Right renal pelvis (tissue), 4 donors: Measurements from ENCODE around the gene TMEM98. TPM values are rescaled to one million over a fixed set of nuclear protein-coding genes. Genes with fewer than 3 reads are reported as not detected.
A peak's percentile ranks its signal among the peaks of the same experiment; 100 is the strongest.
"Not testable (repeated sequence)": the region's sequence is repeated elsewhere in the genome, so short reads cannot be mapped to it uniquely, and the experiment has no call there.

Experiments used
- DNase-seq, 4 donors: peaks; one replicate each; pipeline ENCODE4 v3.0.0-alpha.2; 2013; ENCODE audit warnings: low read depth in 4 of 4, low spot score in 3 of 4, missing footprints in 1 of 4
- polyA plus RNA-seq, 4 donors: library from polyadenylated mRNA; unstranded; fragments of 120-200 nt; gene quantifications; one replicate each; pipeline ENCODE4 v1.2.1, GENCODE V29; 2013; ENCODE audit not compliant: insufficient read length in 4 of 4

Gene TMEM98, protein sequence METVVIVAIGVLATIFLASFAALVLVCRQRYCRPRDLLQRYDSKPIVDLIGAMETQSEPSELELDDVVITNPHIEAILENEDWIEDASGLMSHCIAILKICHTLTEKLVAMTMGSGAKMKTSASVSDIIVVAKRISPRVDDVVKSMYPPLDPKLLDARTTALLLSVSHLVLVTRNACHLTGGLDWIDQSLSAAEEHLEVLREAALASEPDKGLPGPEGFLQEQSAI
- polyA plus RNA-seq: 100 to 1,000 TPM; 201 to 245 (median 227) TPM

DNA sequence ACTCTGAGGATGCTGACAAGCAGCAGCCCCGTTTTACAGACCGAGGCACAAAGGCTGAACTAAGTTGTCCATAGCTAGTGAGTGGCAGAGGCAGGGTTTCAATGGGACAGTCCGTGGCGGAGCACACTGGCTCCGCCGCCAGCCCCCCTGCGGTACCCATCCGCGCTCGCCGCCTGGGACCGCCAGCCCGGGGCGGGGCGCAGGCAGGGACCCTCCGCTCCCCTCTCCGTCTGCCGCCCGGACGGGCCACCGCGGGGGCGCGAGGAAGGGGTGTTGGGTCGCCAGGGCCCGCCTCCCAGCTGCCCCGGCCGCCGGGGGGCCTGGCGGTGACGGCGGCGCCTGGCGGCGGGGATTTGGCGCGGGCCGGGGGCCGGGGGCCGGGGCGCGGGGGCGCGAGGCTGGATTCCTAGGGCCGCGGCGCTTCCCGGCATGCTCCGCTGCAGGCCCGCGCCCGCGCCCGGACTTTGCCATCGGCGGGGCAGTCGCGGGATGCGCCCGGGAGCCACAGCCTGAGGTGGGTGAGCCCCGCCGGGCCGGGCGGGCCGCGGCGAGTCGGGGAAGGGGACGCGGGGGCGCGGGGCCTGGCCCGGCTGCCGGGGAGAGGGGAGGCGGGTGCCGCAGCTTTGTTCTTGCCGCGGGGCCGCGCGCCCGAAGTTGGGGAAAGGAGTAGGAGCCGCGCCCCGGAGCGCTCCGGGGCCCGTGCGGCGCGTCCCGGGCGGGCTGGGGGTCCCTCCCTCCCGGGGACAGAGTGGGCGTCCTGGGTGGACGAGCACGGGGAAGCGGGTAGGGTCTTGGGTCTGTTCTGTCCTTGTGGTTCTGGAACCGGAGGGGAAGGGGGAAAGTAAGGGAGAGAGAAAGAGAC lies at the start of gene TMEM98:
Gene TMEM98 (plus strand): TSS at position 430 of the 862 bp plus-strand sequence. CDS start 3,376 bp downstream, outside the sequence.
- DNase-seq: peak in 1 of 4 donors; percentile 30

DNA sequence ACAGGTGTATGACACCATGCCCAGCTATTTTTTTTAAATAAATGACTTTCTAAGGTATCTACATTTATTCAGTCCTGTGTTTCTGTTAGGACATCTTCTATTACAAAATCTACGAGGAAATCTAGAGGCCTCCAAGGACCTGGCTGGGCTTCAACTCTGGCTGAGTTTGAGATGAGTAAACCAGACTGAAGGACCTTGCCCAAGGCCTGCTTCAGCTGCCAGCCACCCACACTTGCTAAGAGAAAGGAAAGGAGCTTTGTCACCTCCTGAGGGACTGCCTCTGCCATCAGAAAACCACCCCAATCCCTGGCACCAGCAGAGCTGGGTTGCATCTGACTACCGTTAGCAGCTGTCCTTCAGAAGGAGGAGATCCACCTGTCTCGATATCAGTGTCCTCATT lies 49.7 kb upstream of the TMEM98 start:
- no peak for DNase-seq

DNA sequence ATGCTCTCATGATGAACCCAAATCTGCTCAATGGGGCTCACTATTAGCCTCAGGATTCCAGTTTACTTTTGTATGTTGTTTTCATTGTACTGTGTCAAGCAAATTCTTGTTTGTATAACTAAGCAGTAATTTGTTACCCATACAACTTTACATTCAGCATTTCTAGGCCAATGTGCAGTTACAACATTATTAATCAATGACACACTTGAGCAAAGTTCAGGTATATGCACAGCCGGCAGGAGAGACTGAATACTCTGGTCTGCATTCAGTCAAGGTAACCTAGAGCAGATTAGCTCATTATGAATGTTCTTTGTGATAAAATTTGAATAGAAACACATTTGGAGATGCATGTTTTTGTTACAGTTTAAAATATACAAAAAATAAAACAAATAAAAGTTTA lies 48.8 kb upstream of the TMEM98 start:
- DNase-seq: no peak

DNA sequence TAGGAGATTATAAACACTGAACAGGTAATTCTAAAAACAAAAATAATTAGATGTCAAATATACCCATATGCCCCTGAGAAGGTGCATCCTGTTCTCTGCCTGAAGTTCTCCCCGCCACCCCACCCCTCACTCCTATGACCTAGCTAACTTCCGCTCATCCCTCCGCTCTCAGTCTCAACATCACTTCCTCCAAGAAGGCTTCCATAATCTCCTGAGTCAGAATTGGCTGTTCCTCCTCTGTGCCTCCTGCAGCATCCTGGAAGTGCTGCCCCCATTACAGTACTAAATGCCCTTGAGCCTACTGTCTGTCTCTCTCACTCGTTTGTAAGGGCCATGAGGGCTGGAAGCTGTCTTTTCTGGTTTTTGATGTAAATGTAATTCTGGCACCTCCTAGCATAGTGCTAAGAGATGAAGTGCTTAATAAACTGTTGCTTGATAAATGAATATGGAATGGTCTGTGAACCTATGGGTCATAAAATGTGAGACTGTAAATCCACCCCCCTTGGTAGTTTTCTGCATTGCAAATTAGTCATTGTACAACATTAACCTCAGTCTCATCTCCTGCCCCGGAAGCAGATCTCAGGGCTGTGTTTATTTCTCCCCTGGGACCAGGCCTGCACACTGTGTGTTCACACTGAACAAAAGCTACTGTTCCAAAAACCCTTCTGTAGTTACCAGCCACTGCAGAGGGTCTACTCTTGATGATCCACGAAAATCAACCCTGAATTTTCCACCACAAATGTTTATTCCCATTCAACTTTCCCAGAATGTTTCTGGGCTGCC lies 47.1 kb upstream of the TMEM98 start:
- no peak for DNase-seq

DNA sequence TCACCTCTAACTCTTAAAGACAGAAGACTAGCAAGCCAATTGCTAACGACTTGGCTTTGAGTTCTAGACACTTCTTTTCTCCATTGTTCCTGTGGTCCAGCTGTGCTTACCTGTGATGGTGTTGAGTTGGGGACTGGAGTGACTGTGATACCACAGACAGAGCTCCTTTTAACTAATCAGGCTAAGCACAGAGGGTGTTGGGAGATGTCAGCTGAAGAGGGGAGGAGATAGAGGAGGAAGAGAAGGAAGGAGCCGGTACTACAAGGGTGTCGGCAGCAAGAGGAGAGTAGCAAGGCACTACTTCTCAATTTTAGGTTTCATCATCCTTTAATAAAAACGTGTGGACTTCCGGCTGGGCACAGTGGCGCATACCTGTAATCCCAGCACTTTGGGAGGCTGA lies 45.9 kb upstream of the TMEM98 start:
- DNase-seq: no peak

DNA sequence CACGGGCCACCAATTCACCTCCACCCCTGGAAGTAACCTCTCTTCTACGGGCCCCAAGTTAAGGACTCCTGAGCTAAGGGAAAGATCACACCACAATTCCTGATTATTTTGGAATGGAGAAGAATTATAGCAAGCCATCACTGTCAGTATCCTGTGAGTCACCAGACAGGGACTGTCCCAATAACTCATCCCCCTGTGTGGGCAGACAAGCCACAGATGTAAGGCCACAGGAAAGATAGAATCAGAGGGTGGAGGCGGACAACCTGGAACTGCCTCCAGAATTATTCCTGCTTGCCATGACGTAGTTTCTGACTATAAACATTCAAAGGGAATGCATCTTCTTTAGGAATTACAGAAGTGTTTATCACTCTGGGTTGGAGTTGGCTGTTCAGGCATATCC lies 45.2 kb upstream of the TMEM98 start:
- no peak for DNase-seq

DNA sequence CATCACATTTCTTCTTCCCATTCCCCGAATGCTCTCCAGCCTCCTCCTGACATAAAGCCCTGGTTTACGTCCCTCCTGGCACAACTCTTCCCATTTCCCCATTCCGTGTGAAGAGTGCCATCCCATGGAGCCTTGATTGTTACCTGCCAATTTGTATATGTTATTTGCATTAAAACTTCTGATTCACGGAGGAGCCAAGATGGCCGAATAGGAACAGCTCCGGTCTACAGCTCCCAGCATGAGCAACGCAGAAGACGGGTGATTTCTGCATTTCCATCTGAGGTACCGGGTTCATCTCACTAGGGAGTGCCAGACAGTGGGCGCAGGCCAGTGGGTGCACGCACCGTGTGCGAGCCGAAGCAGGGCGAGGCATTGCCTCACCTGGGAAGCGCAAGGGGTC lies 41.0 kb upstream of the TMEM98 start:
- DNase-seq: not testable (repeated sequence)

DNA sequence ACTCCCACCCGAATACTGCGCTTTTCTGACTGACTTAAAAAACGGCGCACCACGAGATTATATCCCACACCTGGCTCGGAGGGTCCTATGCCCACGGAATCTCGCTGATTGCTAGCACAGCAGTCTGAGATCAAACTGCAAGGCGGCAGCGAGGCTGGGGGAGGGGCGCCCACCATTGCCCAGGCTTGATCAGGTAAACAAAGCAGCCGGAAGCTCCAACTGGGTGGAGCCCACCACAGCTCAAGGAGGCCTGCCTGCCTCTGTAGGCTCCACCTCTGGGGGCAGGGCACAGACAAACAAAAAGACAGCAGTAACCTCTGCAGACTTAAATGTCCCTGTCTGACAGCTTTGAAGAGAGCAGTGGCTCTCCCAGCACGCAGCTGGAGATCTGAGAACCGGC lies 40.5 kb upstream of the TMEM98 start:
- DNase-seq: not testable (repeated sequence)

DNA sequence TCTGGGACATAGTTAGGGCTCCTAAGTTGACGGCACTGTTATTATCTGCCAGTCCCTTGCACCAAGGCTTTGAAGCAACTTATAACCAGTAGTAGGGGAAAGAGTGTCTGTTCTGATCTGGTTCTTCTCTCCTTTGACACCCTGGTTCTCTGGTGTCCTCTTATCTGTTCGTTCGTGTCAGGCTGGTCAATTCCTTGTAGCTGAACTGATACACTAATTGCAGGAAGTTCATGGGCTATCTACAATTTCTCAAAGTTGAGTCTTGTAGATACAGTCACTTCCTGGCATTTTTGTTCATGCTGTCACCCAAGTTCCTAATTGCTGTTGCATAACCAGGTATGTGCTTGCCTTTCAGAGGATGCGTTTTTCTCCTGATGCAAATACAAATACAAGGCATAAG lies 33.7 kb upstream of the TMEM98 start:
- DNase-seq: no peak

DNA sequence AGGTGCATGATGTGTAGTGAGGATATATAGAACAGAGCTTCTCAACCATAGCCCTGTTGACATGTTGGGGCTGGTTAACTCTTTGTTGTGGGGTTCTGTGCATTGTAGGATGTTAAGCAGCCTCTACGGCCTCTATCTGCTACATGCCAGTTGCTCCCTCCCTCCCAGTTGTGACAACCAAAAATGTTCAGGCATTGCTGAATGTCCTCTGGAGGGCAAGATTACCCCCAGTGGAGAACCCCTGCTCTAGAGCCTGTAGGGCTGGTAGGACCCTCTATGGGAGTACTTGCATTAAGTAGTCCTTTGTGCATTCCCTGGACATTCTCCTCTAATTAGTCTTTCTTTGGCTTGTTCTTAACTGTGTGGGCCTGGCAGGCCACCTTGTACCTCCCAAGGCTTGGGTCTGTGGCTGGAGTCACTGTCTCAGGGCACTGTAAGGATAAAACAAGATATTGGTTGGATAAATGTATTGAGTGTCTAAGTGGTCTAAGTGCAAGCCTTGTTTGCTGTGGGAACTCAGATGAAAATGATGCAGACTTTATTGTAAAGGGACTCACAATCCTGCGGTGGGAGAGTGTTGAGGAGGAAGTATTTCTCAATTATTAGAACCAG lies 31.2 kb upstream of the TMEM98 start:
- no peak for DNase-seq

DNA sequence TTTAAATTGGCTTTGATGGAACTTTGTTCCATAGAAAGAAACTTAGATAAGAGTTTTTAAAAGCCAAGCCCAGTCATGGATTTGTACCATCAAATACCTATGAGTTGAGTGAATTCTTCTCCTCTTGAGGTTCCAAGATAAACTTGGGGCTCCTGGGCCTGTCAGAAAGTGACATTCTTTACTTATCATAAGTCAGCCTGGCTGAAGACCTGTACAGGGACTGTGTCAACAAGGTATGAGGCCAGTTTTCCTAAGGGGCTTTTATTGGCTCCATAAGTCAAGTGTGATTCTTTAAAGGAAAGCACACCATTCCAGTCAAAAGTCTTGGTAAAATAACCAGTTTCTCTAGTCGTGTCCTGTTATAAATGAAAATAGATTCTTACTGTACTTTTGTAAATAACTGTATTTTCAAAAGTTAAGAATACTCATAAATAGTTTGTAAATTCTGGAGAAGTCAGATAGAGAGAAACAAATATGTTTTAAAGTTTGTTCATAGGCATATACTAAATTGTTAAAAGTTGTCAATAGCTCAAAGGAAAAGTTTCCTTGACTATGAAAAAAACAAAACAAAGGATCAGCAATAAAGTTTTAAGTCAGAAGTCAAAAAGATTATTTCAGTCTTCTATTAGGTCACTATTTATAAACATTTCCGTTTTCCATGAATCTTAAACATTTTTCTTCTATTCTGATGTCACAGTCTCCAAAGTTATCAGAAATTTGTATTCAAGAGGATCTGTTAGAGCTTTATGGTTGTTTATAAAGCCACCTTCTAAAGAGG lies 28.5 kb upstream of the TMEM98 start:
- DNase-seq: no peak

DNA sequence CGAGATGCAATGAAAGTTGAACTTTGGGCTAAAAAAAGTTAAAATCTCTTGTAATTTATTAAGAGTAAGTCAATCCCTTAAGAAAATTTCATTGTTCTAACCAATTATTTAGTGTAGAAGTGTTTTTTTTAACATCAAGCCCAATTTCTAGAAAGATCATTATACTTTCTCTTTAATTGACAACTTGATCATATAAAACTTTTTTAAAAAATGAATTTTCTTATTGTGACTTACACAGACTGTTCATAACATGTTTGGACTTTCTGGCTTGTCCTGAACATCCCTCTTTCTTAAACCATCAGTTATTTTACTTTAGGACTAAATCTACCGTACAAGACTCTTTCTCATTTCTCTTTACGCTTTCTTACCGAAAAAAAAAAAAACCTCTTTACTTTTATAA lies 26.2 kb upstream of the TMEM98 start:
- DNase-seq: no peak

DNA sequence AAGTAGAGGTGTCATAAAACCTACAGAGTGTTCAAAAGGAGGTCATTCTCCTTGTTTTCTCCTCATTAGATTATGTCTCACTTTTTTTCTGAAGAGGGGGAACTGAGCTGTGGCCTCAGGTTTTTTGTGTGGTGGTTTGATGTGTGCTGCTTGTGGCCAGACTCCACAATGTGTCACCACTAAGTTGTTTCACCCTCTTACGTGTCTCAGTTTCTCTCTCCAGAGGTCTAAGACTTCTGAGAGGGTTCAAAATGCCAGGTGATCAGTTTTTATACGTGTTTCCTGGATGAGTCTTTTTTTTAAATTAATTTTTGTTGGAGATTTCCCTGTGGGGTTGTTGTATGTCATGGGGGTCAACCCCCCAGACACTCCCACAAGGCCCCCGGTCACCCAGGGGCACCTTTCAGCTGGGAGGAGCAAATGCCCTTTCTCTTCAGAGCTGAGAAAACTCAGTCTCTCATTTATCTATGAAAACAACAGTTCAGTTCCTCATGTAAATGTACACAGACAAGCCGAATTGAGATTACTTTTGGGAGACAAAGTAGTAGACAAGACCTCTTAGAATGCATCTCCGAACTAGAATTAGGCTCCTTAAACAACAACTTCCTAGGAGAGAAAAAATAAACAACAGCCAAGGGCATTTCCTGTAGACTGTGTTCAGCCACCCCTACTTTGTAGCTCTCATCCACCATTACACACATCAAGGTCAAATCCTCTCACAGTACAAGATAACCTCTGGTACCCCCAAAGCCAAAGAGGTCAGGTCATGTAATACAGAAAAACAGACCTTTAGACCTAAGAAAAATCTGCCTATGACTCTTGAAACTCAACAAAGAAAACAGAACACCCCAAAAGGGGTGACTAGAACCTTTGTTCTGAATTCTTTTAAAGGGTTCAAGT lies 23.9 kb upstream of the TMEM98 start:
- DNase-seq: no peak

DNA sequence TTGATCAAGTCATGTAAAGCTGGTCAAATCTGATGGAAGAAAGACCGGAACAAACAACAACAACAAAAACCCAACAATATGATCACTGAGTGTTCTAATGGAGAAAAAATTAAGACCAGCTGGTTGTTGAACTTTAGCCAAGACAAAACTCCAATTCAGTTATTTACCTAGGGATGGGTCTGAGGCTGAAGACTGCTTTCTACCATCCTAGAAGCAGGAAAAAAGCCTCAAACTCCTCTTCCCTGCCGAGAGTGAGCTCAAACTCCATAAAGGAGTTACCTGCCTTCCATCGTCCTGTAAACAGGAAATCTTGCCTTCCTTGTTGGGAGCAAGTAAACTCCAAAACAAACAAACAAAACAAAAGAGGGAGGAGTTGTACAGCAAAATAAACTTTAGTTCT lies 23.1 kb upstream of the TMEM98 start:
- DNase-seq: no peak

DNA sequence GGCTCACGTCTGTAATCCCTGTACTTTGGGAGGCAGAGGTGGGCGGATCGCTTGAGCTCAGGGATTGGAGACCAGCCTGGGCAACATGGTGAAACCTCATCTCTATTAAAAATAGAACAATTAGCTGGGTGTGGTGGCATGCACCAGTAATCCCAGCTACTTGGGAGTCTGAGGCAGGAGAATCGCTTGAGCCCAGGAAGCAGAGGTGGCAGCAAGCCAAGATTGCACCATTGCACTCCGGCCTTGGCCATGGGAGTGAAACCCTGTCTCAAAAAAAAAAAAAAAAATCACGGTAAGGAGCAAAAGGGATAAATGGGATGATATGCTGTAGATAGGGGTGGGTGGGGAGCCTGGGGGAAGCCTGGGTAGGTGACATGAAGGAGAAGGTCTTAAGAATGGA lies 20.4 kb upstream of the TMEM98 start:
- no peak for DNase-seq

DNA sequence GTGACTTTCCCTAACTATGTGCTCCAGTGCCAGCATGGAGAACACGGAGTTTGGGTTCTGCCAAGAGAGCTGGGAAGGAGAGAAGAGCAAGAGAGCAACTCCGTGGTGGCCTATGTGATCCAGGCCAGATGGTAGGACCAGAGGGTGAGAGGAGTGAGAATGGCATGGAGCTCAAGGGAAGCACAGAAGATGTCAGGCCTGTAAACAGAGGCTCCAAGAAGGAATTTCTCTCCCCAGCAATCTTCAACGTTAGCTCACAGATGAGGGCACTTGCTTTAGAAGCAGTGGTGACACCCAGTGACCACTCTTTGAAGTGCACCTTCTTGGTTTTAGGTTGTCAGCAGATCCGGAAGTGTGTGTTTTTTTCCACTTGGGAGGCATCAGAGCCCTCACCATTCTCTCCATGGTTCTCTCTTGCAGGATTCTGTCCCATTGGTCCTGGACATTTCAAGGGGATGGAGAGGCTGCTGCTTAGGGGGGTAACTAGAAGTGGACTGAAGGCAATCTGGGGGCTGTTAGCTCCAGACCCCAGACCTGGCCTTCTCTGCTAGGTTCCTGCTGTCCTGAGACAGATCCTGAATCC lies 18.1 kb upstream of the TMEM98 start:
- DNase-seq: peak in 3 of 4 donors; percentile 50 to 76 (median 65)

DNA sequence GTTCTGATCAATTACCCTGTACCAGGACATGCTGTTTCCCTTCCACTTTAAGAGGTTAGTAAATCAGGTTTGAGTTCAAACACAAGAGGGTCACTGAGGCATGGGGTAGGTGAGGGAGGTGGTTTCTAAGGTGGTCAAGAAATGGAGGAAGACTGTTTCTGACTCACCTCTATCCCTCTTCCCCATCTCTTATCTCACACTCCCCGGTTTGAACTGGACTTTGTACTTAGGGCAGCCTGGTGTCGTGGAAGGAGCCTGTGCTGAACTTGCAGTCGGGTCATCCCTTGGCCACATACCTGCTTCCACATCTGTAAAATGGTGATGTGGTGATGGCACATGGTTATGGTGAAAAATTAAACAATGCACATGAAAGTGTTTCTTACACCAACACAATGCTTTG lies 17.2 kb upstream of the TMEM98 start:
- no peak for DNase-seq

DNA sequence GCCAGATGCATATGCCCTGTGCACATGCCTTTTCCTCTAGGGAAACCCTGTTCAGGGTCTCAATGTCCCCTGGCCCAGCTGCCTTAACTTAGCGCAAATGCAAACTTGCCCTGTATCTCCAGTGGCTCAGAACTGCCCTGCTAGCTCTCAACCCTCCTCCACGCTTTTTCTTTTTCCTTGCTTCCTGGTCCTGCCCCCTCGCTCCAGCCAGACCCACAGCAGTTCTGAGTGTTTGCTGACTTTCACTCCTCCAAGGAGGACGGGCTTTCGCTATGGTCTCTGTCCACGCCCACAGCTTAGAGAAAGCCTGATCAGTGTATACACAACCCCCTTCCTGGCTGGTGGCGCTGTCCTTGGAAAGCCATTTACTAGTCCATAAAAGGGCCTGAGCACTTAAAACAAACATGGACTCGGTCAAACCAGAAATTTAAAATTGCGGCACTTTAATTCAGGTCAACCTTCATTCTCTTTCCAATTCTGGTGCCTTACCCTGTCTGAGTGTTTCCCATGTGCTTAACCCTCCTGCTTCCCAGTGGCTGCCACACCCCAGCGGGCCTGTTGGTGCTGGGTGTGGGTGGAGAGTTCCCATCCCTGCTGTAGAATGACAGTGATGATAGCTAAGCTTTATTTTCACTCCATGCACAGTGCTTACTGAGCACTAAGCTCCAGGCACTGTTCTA lies 15.6 kb upstream of the TMEM98 start:
- peak in 2 of 4 donors; percentile 33 to 50 for DNase-seq
